HCT116 (cell line): Measurements from ENCODE around the gene SYDE2.

Experiments used
- CBX3 ChIP-seq: IDR thresholded peaks from 2 replicates; pipeline ENCODE4 v1.6.1; 2012; ENCODE audit warnings: low read depth
- CTCF ChIP-seq, 3 experiments: fragments of 200-600 bp in 1 of 3; sonication (generic) in 1 of 3; IDR thresholded peaks in 2 of 3; conservative IDR thresholded peaks in 1 of 3; 2 replicates each; pipeline ENCODE4 v1.5.1; 2012 to 2017; ENCODE audit warnings: low read depth in 2 of 3, low read length in 2 of 3, antibody characterized with exemption in 1 of 3, borderline replicate concordance in 1 of 3, control low read depth in 1 of 3, mild to moderate bottlenecking in 1 of 3, mixed read lengths in 1 of 3, mixed run types in 1 of 3, moderate library complexity in 1 of 3; ENCODE audit not compliant: insufficient read depth in 1 of 3

GRCh38 chr1:85153149-85153891 lies 47.5 kb downstream of the SYDE2 start:
- no peak for TF ChIP-seq CTCF (IDR thresholded peaks at IDR 0.05 in 2 of 3, conservative IDR thresholded peaks at IDR 0.05 in 1 of 3; ENCODE audit: borderline replicate concordance in 1 of 3, insufficient read depth in 1 of 3, low read depth in 2 of 3, low read length in 2 of 3)
- no peak for TF ChIP-seq CBX3
